WTC11 (cell line): Measurements from ENCODE around the gene CEACAM3. TPM values are rescaled to one million over a fixed set of nuclear protein-coding genes. Genes with fewer than 3 reads are reported as not detected.
A peak's percentile ranks its signal among the peaks of the same experiment; 100 is the strongest.

Experiments
- ATAC-seq: fragments of 200-7000 bp; cut with Tn5 transposase; 2 replicates; pipeline ENCODE4 v1.10.0; 2021; ENCODE audit warnings: mild to moderate bottlenecking, moderate library complexity
- CTCF ChIA-PET: fragments of 300-600 bp; sonication (Branson Sonifier 250); formaldehyde crosslinking; loops from one replicate; lab custom pipeline; 2021; ENCODE audit warnings: antibody characterized with exemption; lab: Charles Lee
- POLR2A ChIA-PET: fragments of 350-600 bp; sonication (Branson Sonifier 250); formaldehyde crosslinking; loops from one replicate; lab custom pipeline; 2021; ENCODE audit warnings: antibody characterized with exemption; lab: Charles Lee
- DNase-seq: peaks from one replicate; pipeline ENCODE4 v3.0.0; 2021; ENCODE audit warnings: low spot score
- H3K27ac Mint-ChIP-seq: 2 replicates; pipeline ENCODE4 v1.8.0; 2021; ENCODE audit warnings: mixed read lengths
- H3K27me3 Mint-ChIP-seq: 2 replicates; pipeline ENCODE4 v1.8.0; 2021; ENCODE audit warnings: low read depth, mild to moderate bottlenecking, moderate library complexity, mixed read lengths
- H3K36me3 Mint-ChIP-seq: 2 replicates; pipeline ENCODE4 v1.8.0; 2021; ENCODE audit warnings: mixed read lengths
- H3K4me1 Mint-ChIP-seq: 2 replicates; pipeline ENCODE4 v1.8.0; 2022; ENCODE audit warnings: mixed read lengths
- H3K4me3 Mint-ChIP-seq: 2 replicates; pipeline ENCODE4 v1.8.0; 2021; ENCODE audit warnings: mild to moderate bottlenecking, moderate library complexity, mixed read lengths
- H3K9me3 Mint-ChIP-seq: 2 replicates; pipeline ENCODE4 v1.8.0; 2021; ENCODE audit warnings: mixed read lengths
- ATF6 ChIP-seq: sonication (generic); formaldehyde crosslinking; IDR thresholded peaks from 2 replicates; pipeline ENCODE4 v1.8.1; 2023; ENCODE audit warnings: mild to moderate bottlenecking, missing genetic modification reagents
- CTCF ChIP-seq: fragments of 200-600 bp; IDR thresholded peaks from 2 replicates; pipeline ENCODE4 v1.8.0; 2022; ENCODE audit warnings: antibody characterized with exemption
- E2F4 ChIP-seq: sonication (generic); formaldehyde crosslinking; IDR thresholded peaks from 2 replicates; pipeline ENCODE4 v1.8.1; 2022; ENCODE audit warnings: low read depth, mild to moderate bottlenecking, moderate library complexity, missing genetic modification reagents, borderline replicate concordance
- FOXK1 ChIP-seq: sonication (generic); formaldehyde crosslinking; IDR thresholded peaks from 2 replicates; pipeline ENCODE4 v1.8.0; 2022; ENCODE audit warnings: mild to moderate bottlenecking, moderate library complexity, missing genetic modification reagents
- IRF1 ChIP-seq: sonication (generic); formaldehyde crosslinking; IDR thresholded peaks from 2 replicates; pipeline ENCODE4 v1.8.0; 2023; ENCODE audit warnings: missing genetic modification reagents
- JUN ChIP-seq: sonication (generic); formaldehyde crosslinking; IDR thresholded peaks from 2 replicates; pipeline ENCODE4 v1.8.0; 2023; ENCODE audit warnings: mild to moderate bottlenecking, missing genetic modification reagents
- NR2C2 ChIP-seq: sonication (generic); formaldehyde crosslinking; IDR thresholded peaks from 2 replicates; pipeline ENCODE4 v1.8.0; 2022; ENCODE audit warnings: mild to moderate bottlenecking, missing genetic modification reagents
- SP1 ChIP-seq: sonication (generic); formaldehyde crosslinking; conservative IDR thresholded peaks from 2 replicates; pipeline ENCODE4 v1.8.1; 2022; ENCODE audit warnings: missing genetic modification reagents
- STAT6 ChIP-seq: sonication (generic); formaldehyde crosslinking; conservative IDR thresholded peaks from 2 replicates; pipeline ENCODE4 v1.8.1; 2023; ENCODE audit warnings: mild to moderate bottlenecking, low read depth, missing genetic modification reagents, moderate library complexity
- TEAD4 ChIP-seq: sonication (generic); formaldehyde crosslinking; IDR thresholded peaks from 2 replicates; pipeline ENCODE4 v1.8.0; 2022; ENCODE audit warnings: mild to moderate bottlenecking, missing genetic modification reagents
- TP53 ChIP-seq: sonication (generic); formaldehyde crosslinking; IDR thresholded peaks from 2 replicates; pipeline ENCODE4 v1.8.1; 2023; ENCODE audit warnings: mild to moderate bottlenecking, missing genetic modification reagents
- USF2 ChIP-seq: sonication (generic); formaldehyde crosslinking; IDR thresholded peaks from 2 replicates; pipeline ENCODE4 v1.8.1; 2023; ENCODE audit warnings: mild to moderate bottlenecking, missing genetic modification reagents, moderate library complexity
- ZNF219 ChIP-seq: sonication (generic); formaldehyde crosslinking; IDR thresholded peaks from 2 replicates; pipeline ENCODE4 v1.8.0; 2023; ENCODE audit warnings: missing genetic modification reagents, mild to moderate bottlenecking, borderline replicate concordance
- ZNF416 ChIP-seq: fragments of 250-450 bp; sonication (Bioruptor Pico); IDR thresholded peaks from 2 replicates; pipeline ENCODE4 v1.9.0; 2021; ENCODE audit warnings: mild to moderate bottlenecking, inconsistent platforms
- total RNA-seq: library from RNA; stranded (reverse); gene quantifications from 3 replicates; pipeline ENCODE4 v1.2.3, GENCODE V29; 2021
- TF ChIP-seq, protein P1 (sequence below): sonication (generic); formaldehyde crosslinking; IDR thresholded peaks from 2 replicates; pipeline ENCODE4 v1.8.1; 2022; ENCODE audit warnings: mild to moderate bottlenecking, moderate library complexity, missing genetic modification reagents
- TF ChIP-seq, protein P2 (sequence below): sonication (generic); formaldehyde crosslinking; IDR thresholded peaks from 2 replicates; pipeline ENCODE4 v1.8.0; 2023; ENCODE audit warnings: missing genetic modification reagents, mild to moderate bottlenecking, borderline replicate concordance

CEACAM3 gene
- total RNA-seq, 1 experiment from 2014 or later: not detected

DNA sequence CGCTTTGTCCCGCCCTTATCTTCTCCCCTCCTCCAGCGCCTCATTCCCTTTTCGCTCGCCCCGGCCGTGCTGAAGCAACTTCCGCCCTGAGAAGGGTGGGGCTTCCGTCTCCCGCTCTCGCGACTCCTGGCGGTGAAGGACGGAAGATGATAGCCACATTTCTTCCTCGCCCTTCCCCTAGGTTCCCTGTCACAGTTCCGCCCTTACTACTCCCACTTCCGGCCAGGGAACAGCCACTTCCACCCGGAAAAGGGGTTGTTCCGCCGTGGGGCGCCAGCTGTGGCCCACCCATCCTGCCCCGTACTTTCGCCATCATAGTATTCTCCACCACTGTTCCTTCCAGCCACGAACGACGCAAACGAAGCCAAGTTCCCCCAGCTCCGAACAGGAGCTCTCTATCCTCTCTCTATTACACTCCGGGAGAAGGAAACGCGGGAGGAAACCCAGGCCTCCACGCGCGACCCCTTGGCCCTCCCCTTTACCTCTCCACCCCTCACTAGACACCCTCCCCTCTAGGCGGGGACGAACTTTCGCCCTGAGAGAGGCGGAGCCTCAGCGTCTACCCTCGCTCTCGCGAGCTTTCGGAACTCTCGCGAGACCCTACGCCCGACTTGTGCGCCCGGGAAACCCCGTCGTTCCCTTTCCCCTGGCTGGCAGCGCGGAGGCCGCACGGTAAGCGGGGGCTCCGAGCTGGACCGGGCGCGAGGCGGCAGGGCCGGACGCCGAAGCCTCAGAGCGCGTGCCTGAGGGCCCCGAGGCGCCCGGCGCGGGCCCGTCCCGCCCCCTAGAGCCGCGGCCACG is 63.4 kb downstream of the CEACAM3 start, which contains the start of gene RPS19 (continued):
- TF ChIP-seq FOXK1 (CRISPR knock-in tag) (peak; percentile 63; the same call in 1 of the 2 replicates), ZNF219 (CRISPR knock-in tag) (peak; percentile 77; the same call in 1 of the 2 replicates), ATF6 (no peak), IRF1 (CRISPR knock-in tag) (peak; percentile 75; the same call in 1 of the 2 replicates), STAT6 (no peak)

- peaks cover 8% of the 10 kb centered on the region for H3K27me3 Mint-ChIP-seq
- ATAC-seq (no peak), DNase-seq (no peak)
- ChIA-PET POLR2A (interaction anchor here (0.5 to 2.7 kb wide), 8 partner anchors 8 to 135 kb away, joined by 3 to 30 read pairs (median 5); no protein-coding TSS in a partner anchor), CTCF (interaction anchor here (0.7 to 2.1 kb wide), 9 partner anchors 9 to 174 kb away, joined by 3 to 14 read pairs (median 5); no protein-coding TSS in a partner anchor)
- H3K36me3 Mint-ChIP-seq: peaks cover 51% of the 10 kb centered on the region
- no peaks in the 10 kb centered on the region for H3K9me3 Mint-ChIP-seq
- H3K4me3 Mint-ChIP-seq: peak overlapping the region; percentile 94
- peak overlapping the region; percentile 92 for H3K27ac Mint-ChIP-seq
- H3K4me1 Mint-ChIP-seq: peaks cover 46% of the 10 kb centered on the region
- TF ChIP-seq, protein P1, sequence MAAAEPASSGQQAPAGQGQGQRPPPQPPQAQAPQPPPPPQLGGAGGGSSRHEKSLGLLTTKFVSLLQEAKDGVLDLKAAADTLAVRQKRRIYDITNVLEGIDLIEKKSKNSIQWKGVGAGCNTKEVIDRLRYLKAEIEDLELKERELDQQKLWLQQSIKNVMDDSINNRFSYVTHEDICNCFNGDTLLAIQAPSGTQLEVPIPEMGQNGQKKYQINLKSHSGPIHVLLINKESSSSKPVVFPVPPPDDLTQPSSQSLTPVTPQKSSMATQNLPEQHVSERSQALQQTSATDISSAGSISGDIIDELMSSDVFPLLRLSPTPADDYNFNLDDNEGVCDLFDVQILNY: no peak
- peak; percentile 35; the same call in 1 of the 2 replicates for TF ChIP-seq ZNF416 (CRISPR knock-in tag)
- TF ChIP-seq CTCF: no peak
- TF ChIP-seq, protein P2, sequence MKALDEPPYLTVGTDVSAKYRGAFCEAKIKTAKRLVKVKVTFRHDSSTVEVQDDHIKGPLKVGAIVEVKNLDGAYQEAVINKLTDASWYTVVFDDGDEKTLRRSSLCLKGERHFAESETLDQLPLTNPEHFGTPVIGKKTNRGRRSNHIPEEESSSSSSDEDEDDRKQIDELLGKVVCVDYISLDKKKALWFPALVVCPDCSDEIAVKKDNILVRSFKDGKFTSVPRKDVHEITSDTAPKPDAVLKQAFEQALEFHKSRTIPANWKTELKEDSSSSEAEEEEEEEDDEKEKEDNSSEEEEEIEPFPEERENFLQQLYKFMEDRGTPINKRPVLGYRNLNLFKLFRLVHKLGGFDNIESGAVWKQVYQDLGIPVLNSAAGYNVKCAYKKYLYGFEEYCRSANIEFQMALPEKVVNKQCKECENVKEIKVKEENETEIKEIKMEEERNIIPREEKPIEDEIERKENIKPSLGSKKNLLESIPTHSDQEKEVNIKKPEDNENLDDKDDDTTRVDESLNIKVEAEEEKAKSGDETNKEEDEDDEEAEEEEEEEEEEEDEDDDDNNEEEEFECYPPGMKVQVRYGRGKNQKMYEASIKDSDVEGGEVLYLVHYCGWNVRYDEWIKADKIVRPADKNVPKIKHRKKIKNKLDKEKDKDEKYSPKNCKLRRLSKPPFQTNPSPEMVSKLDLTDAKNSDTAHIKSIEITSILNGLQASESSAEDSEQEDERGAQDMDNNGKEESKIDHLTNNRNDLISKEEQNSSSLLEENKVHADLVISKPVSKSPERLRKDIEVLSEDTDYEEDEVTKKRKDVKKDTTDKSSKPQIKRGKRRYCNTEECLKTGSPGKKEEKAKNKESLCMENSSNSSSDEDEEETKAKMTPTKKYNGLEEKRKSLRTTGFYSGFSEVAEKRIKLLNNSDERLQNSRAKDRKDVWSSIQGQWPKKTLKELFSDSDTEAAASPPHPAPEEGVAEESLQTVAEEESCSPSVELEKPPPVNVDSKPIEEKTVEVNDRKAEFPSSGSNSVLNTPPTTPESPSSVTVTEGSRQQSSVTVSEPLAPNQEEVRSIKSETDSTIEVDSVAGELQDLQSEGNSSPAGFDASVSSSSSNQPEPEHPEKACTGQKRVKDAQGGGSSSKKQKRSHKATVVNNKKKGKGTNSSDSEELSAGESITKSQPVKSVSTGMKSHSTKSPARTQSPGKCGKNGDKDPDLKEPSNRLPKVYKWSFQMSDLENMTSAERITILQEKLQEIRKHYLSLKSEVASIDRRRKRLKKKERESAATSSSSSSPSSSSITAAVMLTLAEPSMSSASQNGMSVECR: 0 out of 2 replicates have a peak, but pooled peaks have one; percentile 9
- TF ChIP-seq IRF1 (CRISPR knock-in tag): no peak; the same call in 1 of the 2 replicates
- TF ChIP-seq JUN: peak; percentile 3; the same call in 1 of the 2 replicates
- TF ChIP-seq E2F4 (CRISPR knock-in tag): peak; percentile 58; the same call in 1 of the 2 replicates
- TF ChIP-seq USF2: 0 out of 2 replicates have a peak, but pooled peaks have one; percentile 2
- TF ChIP-seq TEAD4 (CRISPR knock-in tag): 0 out of 2 replicates have a peak, but pooled peaks have one; percentile 13
- TF ChIP-seq NR2C2 (CRISPR knock-in tag): no peak
- no peak for TF ChIP-seq SP1 (CRISPR knock-in tag)
- peak; percentile 92; the same call in 1 of the 2 replicates for TF ChIP-seq TP53 (CRISPR knock-in tag)
Measured at GRCh38 chr19:41860419-41861115, 64.2 kb downstream of the CEACAM3 start.
